ES-I3 (cell line): ENCODE results near the gene GCN1.
"Not testable (repeated sequence)": the region's sequence is repeated elsewhere in the genome, so short reads cannot be mapped to it uniquely, and the experiment has no call there.

Source experiments
- H3K36me3 ChIP-seq: 2 replicates; pipeline ENCODE4 v1.6.1; 2013; ENCODE audit warnings: mild to moderate bottlenecking, low read length, control low read depth, moderate library complexity; ENCODE audit not compliant: insufficient read depth
- H3K4me1 ChIP-seq: 2 replicates; pipeline ENCODE4 v1.6.1; 2013; ENCODE audit warnings: mild to moderate bottlenecking, control low read depth, low read length; ENCODE audit not compliant: insufficient read depth
- H3K9ac ChIP-seq: 2 replicates; pipeline ENCODE4 v1.6.1; 2013; ENCODE audit warnings: low read depth, mild to moderate bottlenecking, low read length, moderate library complexity
- H3K9me3 ChIP-seq: 2 replicates; pipeline ENCODE4 v1.6.1; 2013; ENCODE audit warnings: mild to moderate bottlenecking, low read length, moderate library complexity; ENCODE audit not compliant: control insufficient read depth, insufficient read depth

The GCN1 gene

GRCh38 chr12:120194534-120195395 lies at the start of gene GCN1:
Gene GCN1 (minus strand): TSS chr12:120194715. CDS start chr12:120194697, 18 bp downstream.
- peaks cover 9% of the 10 kb centered on the region; the same call in 1 of the 2 replicates for H3K4me1 ChIP-seq
- H3K36me3 ChIP-seq = peaks cover 27% of the 10 kb centered on the region
- no peaks in the 10 kb centered on the region for H3K9me3 ChIP-seq
- peak within 1 kb of the TSS; percentile 92 for H3K9ac ChIP-seq

- H3K9me3 ChIP-seq = no peaks in the 10 kb centered on the region
- no peak overlapping the region for H3K9ac ChIP-seq
- H3K4me1 ChIP-seq = peaks cover 53% of the 10 kb centered on the region
- no peaks in the 10 kb centered on the region for H3K36me3 ChIP-seq
Measured at GRCh38 chr12:120242971-120243699, 48.6 kb upstream of the GCN1 start.

- Histone ChIP-seq H3K9ac (no peak overlapping the region), H3K9me3 (no peaks in the 10 kb centered on the region), H3K4me1 (peaks cover 53% of the 10 kb centered on the region), H3K36me3 (no peaks in the 10 kb centered on the region)
Measured at GRCh38 chr12:120242275-120242799, 47.8 kb upstream of the GCN1 start.

- H3K9ac ChIP-seq = no peak overlapping the region
- peaks cover 52% of the 10 kb centered on the region for H3K4me1 ChIP-seq
- no peaks in the 10 kb centered on the region for H3K9me3 ChIP-seq
- H3K36me3 ChIP-seq = no peaks in the 10 kb centered on the region
Measured at GRCh38 chr12:120241561-120242274, 47.2 kb upstream of the GCN1 start.

- Histone ChIP-seq H3K9me3 (no peaks in the 10 kb centered on the region), H3K9ac (no peak overlapping the region), H3K4me1 (peaks cover 60% of the 10 kb centered on the region), H3K36me3 (no peaks in the 10 kb centered on the region)
Measured at GRCh38 chr12:120240495-120240833, 45.9 kb upstream of the GCN1 start.

- Histone ChIP-seq H3K9ac (no peak overlapping the region), H3K36me3 (no peaks in the 10 kb centered on the region), H3K9me3 (no peaks in the 10 kb centered on the region), H3K4me1 (peaks cover 61% of the 10 kb centered on the region)
Measured at GRCh38 chr12:120239776-120240494, 45.4 kb upstream of the GCN1 start.

- Histone ChIP-seq H3K9ac (no peak overlapping the region), H3K9me3 (no peaks in the 10 kb centered on the region), H3K4me1 (peaks cover 69% of the 10 kb centered on the region), H3K36me3 (no peaks in the 10 kb centered on the region)
Measured at GRCh38 chr12:120238839-120239445, 44.4 kb upstream of the GCN1 start.

- H3K4me1 ChIP-seq = peaks cover 76% of the 10 kb centered on the region
- no peaks in the 10 kb centered on the region for H3K36me3 ChIP-seq
- H3K9me3 ChIP-seq = no peaks in the 10 kb centered on the region
- H3K9ac ChIP-seq = no peak overlapping the region
Measured at GRCh38 chr12:120238217-120238616, 43.7 kb upstream of the GCN1 start.

GRCh38 chr12:120237360-120238171 lies 43.1 kb upstream of the GCN1 start:
- Histone ChIP-seq H3K9ac (no peak overlapping the region), H3K9me3 (no peaks in the 10 kb centered on the region), H3K4me1 (peaks cover 77% of the 10 kb centered on the region)

GRCh38 chr12:120236809-120237208 lies 42.3 kb upstream of the GCN1 start:
- not testable (repeated sequence) for H3K9me3 ChIP-seq, H3K36me3 ChIP-seq, H3K9ac ChIP-seq
- peaks cover 78% of the 10 kb centered on the region for H3K4me1 ChIP-seq

More at GRCh38 chr12:120237360-120238171, 43.1 kb upstream of the GCN1 start:
- H3K36me3 ChIP-seq = no peaks in the 10 kb centered on the region

- Histone ChIP-seq H3K9me3 (no peaks in the 10 kb centered on the region), H3K9ac (no peak overlapping the region), H3K4me1 (peaks cover 77% of the 10 kb centered on the region), H3K36me3 (no peaks in the 10 kb centered on the region)
Measured at GRCh38 chr12:120235369-120236323, 41.1 kb upstream of the GCN1 start.
